HG02798 (cell line): Measurements from ENCODE around the gene TRAF4.

Experiments
- ATAC-seq: cut with Tn5 transposase; IDR thresholded peaks from one replicate; pipeline ENCODE4 v1.9.1; 2021; ENCODE audit warnings: mild to moderate bottlenecking; ENCODE audit not compliant: unreplicated experiment, poor library complexity

TRAF4 gene

GRCh38 chr17:28745786-28746411, 2.1 kb downstream of the TRAF4 start:
- ATAC-seq = no peak

GRCh38 chr17:28746611-28747050, 2.8 kb downstream of the TRAF4 start:
- ATAC-seq = no peak

GRCh38 chr17:28747051-28747691, 3.4 kb downstream of the TRAF4 start:
- no peak for ATAC-seq

GRCh38 chr17:28747801-28748750, 4.3 kb downstream of the TRAF4 start:
- no peak for ATAC-seq

GRCh38 chr17:28748852-28749515, 5.2 kb downstream of the TRAF4 start:
- no peak for ATAC-seq

GRCh38 chr17:28749516-28750177, 5.8 kb downstream of the TRAF4 start:
- no peak for ATAC-seq

GRCh38 chr17:28750178-28751047, 6.6 kb downstream of the TRAF4 start:
- ATAC-seq = peak; percentile 81

- no peak for ATAC-seq
These were observed 8.0 kb downstream of the TRAF4 start for GRCh38 chr17:28751600-28752366.

GRCh38 chr17:28755486-28755885, 11.7 kb downstream of the TRAF4 start:
- ATAC-seq = no peak

- no peak for ATAC-seq
These were observed 12.4 kb downstream of the TRAF4 start for GRCh38 chr17:28756049-28756804.

- no peak for ATAC-seq
These were observed 14.8 kb downstream of the TRAF4 start for GRCh38 chr17:28758411-28759121.

GRCh38 chr17:28759256-28759865, 15.6 kb downstream of the TRAF4 start:
- ATAC-seq = no peak

GRCh38 chr17:28760601-28761562, 17.1 kb downstream of the TRAF4 start:
- ATAC-seq = no peak

GRCh38 chr17:28763137-28763799, 19.5 kb downstream of the TRAF4 start:
- peak; percentile 62 for ATAC-seq

GRCh38 chr17:28763804-28764266, 20.0 kb downstream of the TRAF4 start:
- ATAC-seq = peak; percentile 52
